ENCODE measurements around the gene SH3GLB2.

SH3GLB2 gene

DNA sequence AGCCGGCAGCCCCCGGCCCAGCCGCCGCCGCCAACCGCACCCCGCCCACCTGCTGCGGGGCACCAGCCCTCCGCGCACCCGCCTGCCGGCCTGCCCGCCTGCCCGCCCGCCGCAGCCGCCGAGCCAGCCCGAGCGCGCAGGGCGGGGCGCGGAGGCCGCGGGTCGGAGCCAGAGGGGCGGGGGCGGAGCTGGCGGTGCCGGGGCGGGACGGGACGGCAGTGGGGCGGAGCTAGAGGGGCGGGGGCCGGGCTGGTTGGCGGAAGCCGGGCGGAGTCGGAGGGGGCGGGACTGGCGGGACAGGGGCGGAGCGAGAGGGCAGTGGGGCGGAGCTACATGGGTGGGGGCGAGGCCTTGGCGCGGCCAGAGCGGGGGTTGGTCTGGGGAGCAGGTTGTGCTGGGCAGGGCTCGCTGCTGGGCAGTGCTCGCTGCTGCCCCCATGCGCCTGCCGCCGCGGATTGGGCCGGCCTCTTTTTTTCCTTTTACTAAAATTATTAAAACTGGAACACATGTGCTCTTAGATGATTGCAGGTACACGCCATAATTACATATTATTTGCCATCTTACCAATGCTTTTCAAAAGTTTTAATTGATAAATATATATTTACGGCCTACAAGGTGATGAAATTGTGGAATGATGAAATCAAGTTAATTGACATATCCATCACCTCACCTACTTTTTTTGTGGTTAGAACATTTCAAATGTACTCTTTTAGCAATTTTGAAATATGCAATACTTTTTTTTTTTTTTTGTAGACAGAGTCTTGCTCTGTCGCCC, at the start of gene SH3GLB2:
Gene SH3GLB2 (minus strand): TSS at position 140 of the 775 bp plus-strand sequence. CDS start 177 bp downstream, outside the sequence.
- DNase-seq: peak; percentile 97

DNA sequence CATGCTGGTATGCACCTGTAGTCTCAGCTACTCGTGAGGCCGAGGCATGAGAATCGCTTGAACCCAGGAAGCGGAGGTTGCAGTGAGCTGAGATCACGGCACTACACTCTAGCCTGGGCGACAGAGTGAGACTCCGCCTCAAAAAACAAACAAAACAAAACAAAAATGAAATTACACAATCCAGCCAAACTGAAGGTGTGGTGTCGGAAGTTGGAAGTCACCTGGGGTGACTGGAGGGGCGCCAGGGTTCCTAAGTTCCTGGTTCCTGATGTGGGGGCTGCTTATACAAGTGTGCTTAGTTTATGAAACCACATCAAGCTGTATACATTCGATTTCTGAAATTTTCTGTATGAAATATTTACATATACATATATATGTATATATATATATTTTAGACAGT, 49.1 kb upstream of the SH3GLB2 start:
- DNase-seq: no peak

DNA sequence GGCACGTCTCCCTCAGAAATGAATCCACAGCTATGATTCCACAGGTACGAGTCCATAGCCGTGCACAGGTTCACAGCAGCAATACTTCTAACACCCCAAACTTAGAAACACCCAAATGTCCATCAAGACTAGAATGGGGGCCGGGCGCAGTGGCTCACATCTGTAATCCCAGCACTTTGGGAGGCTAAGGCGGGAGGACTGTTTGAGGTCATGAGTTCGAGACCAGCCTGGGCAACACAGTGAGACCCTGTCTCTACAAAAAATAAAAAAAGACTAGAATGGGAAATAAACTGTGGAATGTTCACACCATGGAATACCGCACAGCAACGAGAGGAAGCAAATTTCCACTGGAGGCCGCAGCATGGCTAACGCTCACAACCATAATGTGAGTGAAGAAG, 48.5 kb upstream of the SH3GLB2 start:
- DNase-seq: no peak

DNA sequence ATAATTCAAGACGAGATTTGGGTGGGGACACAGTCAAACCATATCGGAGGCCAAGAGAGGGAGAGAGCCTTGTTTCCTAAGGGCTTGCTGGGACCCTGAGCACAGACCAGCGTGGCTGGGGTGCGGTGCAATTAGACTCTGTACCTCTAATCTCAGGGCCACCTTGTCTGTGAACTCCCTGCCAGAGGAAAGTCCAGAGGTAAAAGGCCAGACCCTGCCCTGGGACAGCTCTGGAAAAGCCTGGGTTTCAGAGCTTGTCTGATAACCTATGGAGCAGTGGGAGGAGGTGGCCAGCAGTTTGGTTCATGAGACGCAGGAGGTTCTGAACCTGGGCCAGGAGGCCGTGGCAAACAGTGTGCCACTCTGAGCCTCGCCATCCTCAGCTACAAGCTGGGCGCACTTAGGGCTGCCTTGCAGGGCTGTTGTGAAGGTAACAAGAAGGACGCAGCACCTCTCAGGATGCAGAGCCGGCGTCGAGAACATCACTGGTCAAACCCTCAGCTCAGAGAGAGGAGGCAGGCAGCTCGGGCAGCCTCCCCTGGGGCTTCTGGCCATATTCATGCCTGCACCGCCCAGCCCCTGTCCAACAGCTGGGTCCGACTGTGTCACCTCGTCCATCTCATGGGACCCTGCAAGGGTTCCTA, 48.0 kb upstream of the SH3GLB2 start:
- DNase-seq: no peak

DNA sequence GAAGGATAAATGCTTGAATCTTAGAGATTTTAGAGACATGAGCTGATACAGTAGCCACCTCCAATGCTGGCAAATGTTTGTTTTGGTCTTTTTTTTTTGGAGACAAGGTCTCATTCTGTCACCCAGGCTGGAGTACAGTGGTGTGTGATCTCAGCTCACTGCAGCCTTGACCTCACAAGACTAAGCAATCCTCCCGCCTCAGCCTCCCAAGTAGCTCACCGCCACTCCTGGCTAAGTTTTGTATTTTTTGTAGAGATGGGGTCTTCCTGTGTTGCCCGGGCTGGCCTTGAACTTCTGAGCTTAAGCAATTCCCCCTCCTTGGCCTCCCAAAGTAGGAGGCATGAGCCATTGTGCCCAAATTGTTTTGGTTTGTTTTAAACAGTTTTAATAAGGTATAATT, 46.0 kb upstream of the SH3GLB2 start:
- DNase-seq: no peak

DNA sequence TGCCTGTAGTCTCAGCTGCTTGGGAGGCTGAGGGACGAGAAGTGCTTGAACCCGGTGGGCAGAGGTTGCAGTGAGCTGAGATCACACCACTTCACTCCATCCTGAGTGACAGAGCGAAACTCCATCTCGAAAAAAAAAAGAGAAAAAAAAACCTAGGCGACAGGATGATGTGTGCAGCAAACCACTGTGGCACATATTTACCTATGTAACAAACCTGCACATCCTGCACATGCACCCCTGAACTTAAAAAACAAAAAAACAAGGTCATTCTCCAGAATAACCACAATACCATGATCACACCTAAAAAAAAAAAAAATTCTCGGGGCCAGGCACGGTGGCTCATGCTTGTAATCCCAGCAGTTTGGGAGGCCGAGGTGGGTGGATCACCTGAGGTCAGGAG, 45.3 kb upstream of the SH3GLB2 start:
- DNase-seq: no peak

DNA sequence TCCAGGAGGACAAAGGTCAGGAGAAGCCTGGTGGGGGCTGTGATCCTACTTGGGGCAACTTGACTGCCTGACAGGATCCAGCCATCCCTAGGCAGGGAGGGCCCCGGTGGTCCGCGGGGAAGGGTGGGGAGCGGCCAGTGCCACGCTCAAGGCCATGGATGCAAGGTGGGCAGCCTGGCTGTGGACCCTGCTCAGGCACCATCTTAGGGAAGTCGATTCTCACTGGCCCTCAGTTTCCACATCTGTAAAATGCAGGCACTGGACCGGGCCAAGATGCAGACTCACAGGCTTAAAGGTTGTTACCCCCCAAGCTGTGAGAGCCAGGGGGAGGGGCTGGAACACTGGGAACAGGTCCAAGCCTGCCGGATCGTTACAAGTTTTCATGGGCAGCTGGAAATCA, 44.0 kb upstream of the SH3GLB2 start:
- DNase-seq: no peak

DNA sequence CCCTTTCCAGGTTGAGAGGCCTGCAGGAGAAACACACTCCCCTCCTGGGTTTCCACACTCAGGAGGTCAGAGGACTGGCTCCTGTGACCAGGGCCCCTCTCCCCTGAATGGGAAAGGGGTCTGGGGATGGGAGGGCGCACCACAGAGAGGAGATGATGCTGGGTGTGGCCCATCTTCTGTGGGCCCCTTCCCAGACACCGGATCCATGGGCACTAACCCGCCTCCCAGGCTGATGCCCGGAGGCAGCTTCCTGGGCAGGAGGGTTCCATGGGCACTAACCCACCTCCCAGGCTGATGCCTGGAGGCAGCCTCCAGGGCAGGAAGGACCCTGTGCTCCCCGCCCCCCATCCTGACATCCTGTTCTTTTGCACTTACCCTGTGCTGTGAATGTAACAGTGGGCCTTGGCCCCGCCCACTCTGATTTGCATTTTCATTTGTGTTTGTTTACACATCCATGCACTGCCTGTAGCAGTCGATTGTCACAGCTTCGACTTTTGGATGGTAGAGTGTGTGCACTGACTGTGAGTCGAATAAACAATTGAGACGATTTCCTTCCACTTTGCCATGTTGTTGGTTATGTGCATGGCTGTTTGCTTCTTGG, 43.5 kb upstream of the SH3GLB2 start:
- DNase-seq: no peak

DNA sequence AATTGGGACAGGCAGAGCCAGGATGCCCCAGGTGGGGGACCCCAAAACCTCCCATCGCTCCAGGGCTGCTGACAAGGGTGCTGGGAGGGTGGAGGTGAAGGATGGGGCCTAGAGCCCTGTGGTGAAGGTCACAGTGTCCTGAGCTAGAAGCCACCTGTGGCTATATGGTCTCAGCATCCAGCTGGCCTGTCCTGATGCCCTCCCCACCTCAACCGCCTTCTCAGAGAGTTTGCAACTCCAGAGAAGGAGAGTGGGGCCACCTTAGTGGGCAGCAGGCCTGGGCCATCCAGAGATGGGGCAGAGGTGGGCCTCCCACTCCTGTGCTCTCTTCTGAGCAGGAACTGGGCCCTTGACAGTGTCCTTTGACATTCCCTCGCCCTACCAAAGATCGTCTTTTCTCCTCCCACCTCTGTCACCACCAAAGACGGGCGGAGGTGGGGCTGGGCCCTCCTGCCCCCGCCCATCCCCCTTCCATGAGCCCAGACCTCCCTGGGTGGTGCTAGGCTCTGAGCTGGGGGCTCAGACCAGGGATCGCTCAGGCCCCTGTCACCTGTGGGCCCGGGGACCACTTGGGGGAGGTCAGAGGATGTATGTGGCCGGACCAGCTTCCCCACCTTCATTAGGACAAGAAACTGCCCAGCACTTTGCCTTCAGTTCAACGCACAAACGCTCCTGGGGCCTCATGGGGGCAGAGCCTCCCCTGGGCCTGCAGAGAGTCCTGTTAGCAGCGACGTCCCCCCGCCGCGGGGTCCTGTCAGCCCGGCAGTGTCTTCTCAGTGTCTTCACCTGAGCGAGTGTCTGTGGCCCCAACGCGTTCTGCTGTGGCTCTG, 42.8 kb upstream of the SH3GLB2 start:
- no peak for DNase-seq

DNA sequence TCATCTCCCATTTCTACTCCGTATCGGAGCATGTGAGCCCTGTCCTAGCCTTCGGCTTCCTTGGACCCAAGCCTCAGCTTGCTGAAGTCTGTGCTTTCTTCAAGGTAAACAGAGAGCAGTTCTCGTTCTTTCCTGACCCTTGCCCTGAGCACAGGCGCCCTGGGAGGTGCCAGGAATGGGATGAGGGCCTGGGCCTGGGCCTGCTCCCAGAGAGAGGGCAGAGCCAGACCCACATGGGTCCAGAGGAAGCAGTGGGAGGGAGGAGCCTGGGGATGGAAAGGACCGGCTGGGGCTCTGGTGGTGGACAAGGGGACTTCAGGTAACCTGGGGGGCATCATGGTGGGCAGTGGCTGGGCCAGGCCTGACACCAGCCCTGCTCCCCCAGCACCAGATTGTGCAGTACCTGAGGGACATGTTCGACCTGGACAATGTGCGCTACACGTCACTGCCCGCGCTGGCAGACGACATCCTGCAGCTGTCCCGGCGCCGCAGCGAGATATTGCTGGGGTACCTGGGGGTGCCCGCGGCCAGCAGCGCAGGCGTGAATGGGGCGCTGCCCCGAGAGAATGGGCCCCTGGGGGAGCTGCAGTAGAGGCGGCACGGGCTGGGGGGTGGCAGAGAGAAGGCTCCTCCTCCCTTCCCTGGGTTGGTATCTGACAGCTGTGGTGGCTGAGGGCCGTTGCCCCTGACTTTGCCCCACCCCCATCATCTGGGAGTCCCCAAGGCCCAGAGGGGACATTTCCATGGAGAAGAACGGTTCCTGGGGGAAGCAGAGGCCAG, 41.9 kb upstream of the SH3GLB2 start:
- no peak for DNase-seq

DNA sequence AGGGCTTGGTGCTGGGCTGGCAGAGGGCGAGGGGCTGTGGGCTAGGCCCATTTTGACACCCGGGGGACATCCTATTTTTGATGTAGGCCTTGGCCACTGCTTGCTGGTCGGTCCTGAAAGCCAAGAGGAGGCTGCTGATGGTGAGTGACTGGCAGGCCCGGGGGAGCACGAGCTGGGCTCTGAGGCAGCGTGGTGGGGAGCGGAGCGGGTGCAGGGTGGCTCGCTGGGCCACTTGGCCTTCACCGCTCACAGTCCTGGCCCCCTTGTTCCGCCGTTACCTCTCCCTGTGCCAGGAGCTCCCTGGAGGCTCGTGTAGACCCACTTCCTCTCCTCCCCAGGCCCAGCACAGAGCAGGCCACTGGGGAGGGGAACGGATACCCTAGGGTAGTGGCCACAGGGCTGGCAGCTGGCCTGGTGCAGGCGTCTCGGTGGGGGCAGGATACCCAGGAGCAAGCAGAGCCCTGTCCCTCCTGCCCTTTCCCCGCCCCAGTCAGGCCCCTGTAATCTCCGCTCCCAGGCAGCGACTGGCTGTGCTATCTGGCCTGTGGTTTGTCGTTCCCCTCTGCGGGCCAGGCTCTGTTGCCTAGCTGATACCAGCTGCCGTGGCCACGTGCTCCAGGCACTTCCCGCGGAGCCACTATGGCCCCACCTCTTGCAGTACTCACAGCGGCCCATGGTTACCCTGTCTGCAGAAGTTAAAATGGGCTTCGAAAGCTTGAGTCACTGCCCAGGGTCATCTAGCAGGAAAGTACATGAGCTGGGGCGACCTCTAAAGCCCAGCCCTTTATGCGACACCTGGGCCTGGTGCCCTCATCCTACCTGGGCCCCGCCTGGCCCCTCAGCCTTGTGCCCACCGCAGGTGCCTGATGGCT, 41.1 kb upstream of the SH3GLB2 start:
- peak; percentile 45 for DNase-seq

DNA sequence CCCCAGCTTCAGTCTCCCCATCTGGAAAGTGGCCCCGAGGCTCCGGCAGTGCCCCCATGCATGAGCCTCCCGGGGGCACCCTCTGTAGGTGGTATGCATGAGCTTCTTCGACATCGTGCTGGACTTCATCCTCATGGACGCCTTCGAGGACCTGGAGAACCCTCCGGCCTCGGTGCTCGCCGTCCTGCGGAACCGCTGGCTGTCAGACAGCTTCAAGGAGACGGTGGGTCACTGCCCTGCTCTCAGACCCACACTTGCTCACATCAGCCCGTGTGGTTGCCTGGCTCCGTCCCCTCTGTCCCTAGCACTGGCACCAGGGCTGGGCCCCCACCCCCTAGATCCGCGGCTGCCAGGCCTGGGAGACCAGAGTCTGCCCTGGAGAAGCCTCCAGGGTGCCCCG, 40.0 kb upstream of the SH3GLB2 start:
- no peak for DNase-seq

DNA sequence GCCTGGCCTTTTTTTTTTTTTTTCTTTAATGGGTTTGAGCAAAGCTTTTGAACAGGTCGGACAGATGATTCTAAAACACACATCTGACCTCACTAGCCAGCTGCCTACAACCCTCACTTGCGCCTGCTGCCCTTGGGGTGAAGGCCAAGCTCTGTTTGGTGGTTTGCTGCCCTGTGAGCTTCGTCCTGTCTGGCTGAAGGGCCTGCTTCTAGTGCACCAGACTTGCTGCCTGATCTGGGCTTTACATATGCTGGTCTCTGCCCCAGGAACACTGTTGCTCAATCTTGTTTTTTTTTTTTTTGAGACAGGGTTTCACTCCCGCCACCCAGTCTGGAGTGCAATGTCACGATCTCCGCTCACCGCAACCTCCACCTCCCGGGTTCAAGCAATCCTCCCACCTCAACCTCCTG, 36.4 kb upstream of the SH3GLB2 start:
- no peak for DNase-seq

DNA sequence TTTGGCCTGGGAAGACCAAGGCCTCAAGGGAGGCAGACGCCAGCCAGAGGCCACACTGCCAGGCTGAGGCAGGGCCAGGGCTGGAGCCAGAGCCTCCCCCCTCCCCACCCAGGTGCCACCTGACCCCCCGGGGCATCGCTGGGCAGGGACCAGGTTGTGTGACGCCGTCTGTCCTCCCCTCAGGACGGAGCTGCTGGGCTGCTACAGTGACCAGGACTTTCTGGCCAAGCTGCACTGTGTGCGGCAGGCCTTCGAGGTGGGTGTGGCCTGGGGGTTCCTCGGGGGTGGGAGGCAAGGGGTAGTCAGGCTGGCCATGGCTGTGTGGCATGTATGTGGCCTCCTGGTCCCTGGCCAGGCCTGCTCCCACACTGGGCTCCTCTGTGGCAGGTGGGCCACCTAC, 34.9 kb upstream of the SH3GLB2 start:
- DNase-seq: no peak

DNA sequence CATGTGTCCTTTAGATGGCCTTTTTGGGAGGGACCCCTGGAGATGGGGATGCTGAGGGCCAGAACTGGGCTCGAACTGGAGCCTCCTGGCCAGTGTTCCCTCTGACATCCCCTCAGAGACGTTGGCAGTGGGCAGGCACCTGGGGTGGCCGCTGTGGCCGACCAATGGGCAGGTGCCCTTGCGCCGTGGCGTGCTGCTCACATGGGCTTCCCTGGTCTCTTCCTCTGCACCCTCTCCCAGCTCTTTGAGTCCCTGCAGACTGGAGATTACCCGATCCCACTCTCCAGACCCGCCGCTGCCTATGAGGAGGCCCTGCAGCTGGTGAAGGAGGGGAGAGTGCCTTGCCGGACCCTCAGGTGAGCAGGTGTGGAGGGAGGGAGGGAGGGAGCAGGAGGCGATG, 32.9 kb upstream of the SH3GLB2 start:
- no peak for DNase-seq

DNA sequence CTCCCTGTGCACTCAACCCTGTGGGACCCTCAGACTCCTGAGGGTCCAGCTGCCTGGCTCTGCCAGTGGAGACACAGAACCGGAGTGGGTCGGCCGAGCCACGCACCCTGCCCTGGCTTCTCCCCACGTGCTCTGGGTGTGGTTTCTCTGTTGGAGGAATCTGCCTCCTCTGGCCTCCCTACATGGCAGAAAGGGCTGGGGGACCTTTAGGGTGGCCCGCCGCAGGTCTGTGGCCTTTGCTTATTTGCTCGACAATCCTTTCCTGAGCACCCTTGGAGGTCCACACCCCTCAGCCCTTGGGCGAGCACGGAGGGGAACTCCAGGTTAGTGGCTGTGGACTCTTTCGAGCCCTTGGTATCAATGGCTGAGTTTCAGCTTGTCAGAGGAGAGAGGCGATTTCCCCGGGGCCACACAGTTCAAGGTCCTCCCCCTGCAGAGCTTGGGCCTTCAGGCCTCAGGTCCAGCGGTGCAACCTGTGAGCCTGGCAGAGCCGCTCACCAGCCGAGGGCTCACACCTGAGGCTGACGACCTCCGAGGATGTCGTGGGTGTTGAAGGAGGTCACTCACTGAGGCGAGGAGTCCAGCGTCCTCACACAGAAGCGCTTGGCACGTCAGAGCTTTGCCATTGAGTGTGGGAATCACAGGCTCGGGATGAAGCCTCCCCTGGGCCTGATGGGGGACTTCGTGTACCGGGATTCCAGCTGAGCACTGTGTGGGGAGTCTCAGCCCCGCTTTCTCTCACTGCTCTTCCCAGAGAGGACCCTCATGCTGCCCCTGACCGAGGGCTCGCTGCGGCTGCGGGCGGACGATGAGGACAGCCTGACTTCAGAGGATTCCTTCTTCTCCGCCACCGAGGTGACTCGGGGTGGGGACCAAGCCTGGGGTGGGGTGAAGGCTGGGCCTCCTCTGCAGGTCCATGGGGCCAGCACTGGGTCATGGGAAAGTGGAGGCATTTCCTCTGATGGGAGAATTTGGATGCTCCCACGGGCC, 32.0 kb upstream of the SH3GLB2 start:
- no peak for DNase-seq

DNA sequence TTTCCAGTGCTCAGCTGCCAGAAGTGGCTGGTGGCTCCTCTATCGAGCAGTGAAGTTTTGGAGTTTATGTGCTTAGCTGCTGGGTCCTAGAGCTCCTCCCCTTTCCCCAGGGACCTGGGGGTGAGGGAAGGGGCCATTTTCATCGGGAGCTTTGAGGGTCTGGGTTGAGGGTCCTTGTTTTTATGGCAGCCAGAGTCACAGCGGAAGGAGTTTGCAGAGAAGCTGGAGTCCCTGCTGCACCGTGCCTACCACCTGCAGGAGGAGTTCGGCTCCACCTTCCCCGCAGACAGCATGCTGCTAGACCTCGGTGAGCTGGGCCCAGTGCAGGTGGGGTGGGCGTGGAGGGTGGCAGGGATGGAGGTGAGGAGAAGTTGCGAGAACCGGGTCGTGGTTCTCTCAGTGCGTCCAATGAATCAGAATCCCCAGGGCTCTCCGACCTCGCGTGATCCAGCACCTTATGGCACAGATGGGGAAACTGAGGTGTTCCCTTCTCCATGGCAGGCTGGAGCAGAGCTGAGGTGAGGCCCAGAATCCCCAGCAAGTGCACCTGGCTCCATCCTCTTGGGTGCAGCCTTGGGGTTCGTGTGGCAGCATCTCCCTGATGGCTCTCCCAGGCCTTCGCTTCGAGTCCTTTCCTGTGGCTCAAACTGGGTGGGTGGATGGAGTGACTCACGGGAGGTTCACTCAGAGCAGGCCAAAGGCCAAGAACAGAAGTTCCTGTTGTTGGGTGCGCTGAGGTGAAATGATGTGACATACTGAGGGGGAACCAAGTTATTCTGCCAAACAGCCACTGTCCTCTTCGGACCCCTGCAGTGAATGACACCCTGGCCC, 31.0 kb upstream of the SH3GLB2 start:
- DNase-seq: no peak

DNA sequence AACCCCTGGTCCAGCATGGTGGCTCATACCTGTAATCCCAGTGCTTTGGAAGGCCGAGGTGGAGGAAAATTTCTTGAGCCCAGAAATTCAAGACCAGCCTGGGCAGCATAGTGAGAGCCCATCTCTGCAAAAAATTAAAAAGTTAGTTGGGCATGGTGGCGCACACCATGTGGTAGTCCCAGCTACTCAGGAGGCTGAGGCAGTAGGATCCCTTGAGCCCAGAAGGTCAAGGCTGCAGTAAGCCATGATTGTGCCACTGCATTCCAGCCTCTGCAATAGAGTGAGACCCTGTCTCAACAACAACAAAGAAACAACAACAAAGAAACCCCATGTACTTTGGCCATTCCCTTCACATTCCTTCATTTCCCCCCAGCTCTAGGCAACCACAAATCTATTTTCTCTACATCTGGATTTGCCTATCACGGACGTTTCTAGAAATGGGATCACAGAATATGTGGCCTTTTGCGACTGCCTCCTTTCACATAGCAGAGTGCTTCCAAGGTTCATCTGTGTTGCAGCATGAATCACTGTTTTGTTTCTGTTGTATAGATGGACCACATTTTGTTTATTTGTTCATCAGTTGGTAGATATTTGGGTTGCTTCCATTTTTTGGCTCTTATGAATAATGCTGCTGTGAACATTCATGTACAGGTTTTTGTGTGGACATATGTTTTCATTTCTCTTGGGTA, 26.2 kb upstream of the SH3GLB2 start:
- no peak for DNase-seq

DNA sequence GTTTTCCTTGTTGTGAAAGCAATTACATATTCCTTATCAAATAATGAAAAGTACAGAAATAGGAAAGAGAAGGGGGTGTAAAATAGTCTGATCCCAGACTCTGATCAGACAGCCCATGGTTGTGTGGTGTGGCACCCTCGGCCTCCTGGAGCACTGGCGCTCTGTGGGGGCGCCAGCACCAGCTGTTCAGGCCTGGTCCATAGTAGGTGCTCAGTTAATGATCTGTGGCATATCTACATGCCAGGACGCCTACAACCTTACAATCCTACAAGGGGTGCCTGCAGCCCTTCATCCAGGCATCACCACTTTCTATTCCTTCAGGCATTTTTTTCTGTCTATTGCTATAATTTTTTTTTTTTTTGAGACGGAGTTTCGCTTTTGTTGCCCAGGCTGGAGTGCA, 24.9 kb upstream of the SH3GLB2 start:
- DNase-seq: no peak

Data from activated CD4-positive, alpha-beta T cell treated with anti-CD3 and anti-CD28 coated beads, Interleukin-2, amount 50 U/mL, for 16 hours (primary cell).